Karpas-422 (cell line): ENCODE results near the gene PRAC2. TPM values are rescaled to one million over a fixed set of nuclear protein-coding genes. Genes with fewer than 3 reads are reported as not detected.
A peak's percentile ranks its signal among the peaks of the same experiment; 100 is the strongest.

Source experiments
- DNase-seq: peaks from one replicate; pipeline ENCODE4 v3.0.0-alpha.2; 2015
- H2AFZ ChIP-seq: fragments of 200-600 bp; sonication (generic); 2 replicates; pipeline ENCODE4 v1.6.1; 2014; ENCODE audit warnings: antibody characterized with exemption, low read length, mixed read lengths
- H3K27ac ChIP-seq: fragments of 200-600 bp; sonication (generic); 2 replicates; pipeline ENCODE4 v1.5.1; 2014; ENCODE audit warnings: mild to moderate bottlenecking, low read length, moderate library complexity
- H3K27me3 ChIP-seq: fragments of 200-600 bp; sonication (generic); 2 replicates; pipeline ENCODE4 v1.6.1; 2014; ENCODE audit warnings: low read length, mixed read lengths
- H3K36me3 ChIP-seq: fragments of 200-600 bp; sonication (generic); 2 replicates; pipeline ENCODE4 v1.6.1; 2014; ENCODE audit warnings: low read length, mixed read lengths; ENCODE audit not compliant: insufficient read depth
- H3K4me1 ChIP-seq: fragments of 200-600 bp; sonication (generic); 2 replicates; pipeline ENCODE4 v1.6.1; 2014; ENCODE audit warnings: mild to moderate bottlenecking, low read length, mixed read lengths
- H3K4me2 ChIP-seq: fragments of 200-600 bp; sonication (generic); 2 replicates; pipeline ENCODE4 v1.6.1; 2014; ENCODE audit warnings: low read length, low read depth, mild to moderate bottlenecking; ENCODE audit not compliant: poor library complexity, severe bottlenecking
- H3K4me3 ChIP-seq: fragments of 200-600 bp; sonication (generic); 2 replicates; pipeline ENCODE4 v1.5.1; 2014; ENCODE audit warnings: mild to moderate bottlenecking, antibody characterized with exemption, low read length, mixed read lengths
- H3K79me2 ChIP-seq: fragments of 200-600 bp; sonication (generic); 2 replicates; pipeline ENCODE4 v1.6.1; 2014; ENCODE audit warnings: mild to moderate bottlenecking, low read length, mixed read lengths
- H3K9ac ChIP-seq: fragments of 200-600 bp; sonication (generic); 2 replicates; pipeline ENCODE4 v1.6.0; 2014; ENCODE audit warnings: low read length
- H3K9me2 ChIP-seq: fragments of 200-600 bp; sonication (generic), shearing (Covaris generic); replicated peaks from 2 replicates; pipeline ENCODE4 v1.6.0; 2014; ENCODE audit warnings: mild to moderate bottlenecking, low read length, moderate library complexity; ENCODE audit not compliant: insufficient read depth
- H3K9me3 ChIP-seq: fragments of 300-700, 200-600 bp; sonication (generic); 2 replicates; pipeline ENCODE4 v1.6.1; 2014; ENCODE audit warnings: low read length, mixed read lengths
- H4K20me1 ChIP-seq: fragments of 200-600 bp; sonication (generic); 2 replicates; pipeline ENCODE4 v1.6.1; 2014; ENCODE audit warnings: mild to moderate bottlenecking, antibody characterized with exemption, low read length, low read depth; ENCODE audit not compliant: insufficient read depth
- total RNA-seq: library from RNA; depleted of rRNA; stranded (reverse); fragments of >200 nt; shearing (Covaris generic); gene quantifications from 2 replicates; pipeline ENCODE4 v1.2.3, GENCODE V29; 2014; ENCODE audit warnings: low replicate concordance

The PRAC2 gene
- total RNA-seq, 1 experiment from 2014 or later, result not detected

- H3K4me3 ChIP-seq, result no peak overlapping the region
- no peak overlapping the region for H3K9ac ChIP-seq
- DNase-seq, result no peak
- no peak overlapping the region for H3K27ac ChIP-seq
- H3K4me2 ChIP-seq, result no peak overlapping the region
- no peaks in the 10 kb centered on the region for H4K20me1 ChIP-seq
- H3K4me1 ChIP-seq, result peaks cover 3% of the 10 kb centered on the region; the same call in 1 of the 2 replicates
- no peaks in the 10 kb centered on the region for H3K9me3 ChIP-seq
- H2AFZ ChIP-seq, result no peak overlapping the region
- no peaks in the 10 kb centered on the region for H3K36me3 ChIP-seq
- no peaks in the 10 kb centered on the region for H3K27me3 ChIP-seq
- no peaks in the 10 kb centered on the region for H3K79me2 ChIP-seq
- no peaks in the 10 kb centered on the region for H3K9me2 ChIP-seq
Measured at GRCh38 chr17:48718761-48719641, 4.0 kb upstream of the PRAC2 start.

GRCh38 chr17:48719642-48720265 lies 3.2 kb upstream of the PRAC2 start:
- no peak overlapping the region for H2AFZ ChIP-seq
- H3K27ac ChIP-seq, result no peak overlapping the region
- no peaks in the 10 kb centered on the region for H3K9me3 ChIP-seq
- H4K20me1 ChIP-seq, result no peaks in the 10 kb centered on the region
- H3K79me2 ChIP-seq, result no peaks in the 10 kb centered on the region
- no peaks in the 10 kb centered on the region for H3K36me3 ChIP-seq
- H3K27me3 ChIP-seq, result no peaks in the 10 kb centered on the region
- peaks cover 3% of the 10 kb centered on the region; the same call in 1 of the 2 replicates for H3K4me1 ChIP-seq
- H3K4me3 ChIP-seq, result no peak overlapping the region
- no peak overlapping the region for H3K9ac ChIP-seq
- DNase-seq, result no peak
- no peak overlapping the region for H3K4me2 ChIP-seq
- H3K9me2 ChIP-seq, result no peaks in the 10 kb centered on the region

DNA sequence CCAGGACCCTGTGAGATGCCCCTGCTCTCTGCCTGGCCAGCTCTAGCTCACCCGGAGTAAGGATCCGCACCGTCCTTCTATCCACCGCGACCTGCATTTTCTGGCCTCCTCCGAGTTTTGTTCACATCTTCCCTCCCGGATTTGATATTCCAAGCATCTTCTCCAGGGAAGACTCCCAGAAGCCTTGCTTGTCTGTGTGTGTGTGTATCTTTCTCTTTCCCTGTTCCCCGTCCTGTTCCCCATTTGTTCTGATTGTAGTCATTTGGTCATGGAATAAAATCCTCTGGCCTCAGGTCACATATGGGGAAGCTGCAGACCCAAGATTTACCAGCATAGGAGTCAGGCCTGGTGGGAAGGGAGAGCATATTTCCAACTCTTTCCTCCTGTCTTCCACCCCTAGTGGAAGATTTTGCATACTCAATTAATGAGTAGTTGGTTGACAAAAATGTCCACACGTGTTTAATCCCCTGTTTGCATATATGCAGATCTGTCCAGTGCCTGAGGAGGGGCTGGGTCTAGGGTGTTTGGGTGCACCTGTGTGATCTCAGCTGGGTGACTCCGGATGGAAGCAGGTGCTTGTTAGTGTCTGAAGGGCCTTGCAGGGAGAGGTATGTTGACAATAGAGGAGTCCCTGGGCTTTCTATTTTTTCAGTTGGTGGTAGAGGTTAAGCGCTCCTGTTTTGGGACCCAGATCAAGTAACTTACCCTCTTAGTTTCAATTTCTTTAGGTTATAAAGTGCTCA lies 2.5 kb upstream of the PRAC2 start:
- no peaks in the 10 kb centered on the region for H3K9me3 ChIP-seq
- no peak overlapping the region for H2AFZ ChIP-seq
- H3K4me2 ChIP-seq, result no peak overlapping the region
- H3K9me2 ChIP-seq, result no peaks in the 10 kb centered on the region
- H3K4me1 ChIP-seq, result peaks cover 3% of the 10 kb centered on the region; the same call in 1 of the 2 replicates
- H4K20me1 ChIP-seq, result no peaks in the 10 kb centered on the region
- no peaks in the 10 kb centered on the region for H3K36me3 ChIP-seq
- no peak overlapping the region for H3K4me3 ChIP-seq
- no peak for DNase-seq
- H3K79me2 ChIP-seq, result no peaks in the 10 kb centered on the region
- no peak overlapping the region for H3K9ac ChIP-seq
- no peaks in the 10 kb centered on the region for H3K27me3 ChIP-seq
- H3K27ac ChIP-seq, result no peak overlapping the region

DNA sequence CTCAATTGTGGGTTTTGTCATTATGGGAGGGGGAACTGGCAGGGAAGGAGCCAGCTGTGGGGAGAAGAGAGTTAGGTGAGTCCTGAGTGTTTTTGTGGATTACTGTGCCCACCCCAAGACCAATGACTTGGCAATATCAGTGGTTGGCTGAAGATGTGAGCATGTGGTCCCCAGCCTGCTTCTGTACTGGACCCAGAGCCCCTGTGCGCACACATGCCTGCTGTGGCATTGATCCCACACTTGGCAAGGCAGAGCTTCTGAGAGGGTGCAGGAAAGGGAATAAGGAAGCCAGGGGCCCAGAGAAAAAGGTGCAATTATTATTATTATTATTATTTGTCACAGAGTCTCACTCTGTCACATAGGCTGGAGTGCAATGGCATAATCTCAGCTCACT lies 2.0 kb upstream of the PRAC2 start:
- Histone ChIP-seq H4K20me1 (no peaks in the 10 kb centered on the region), H3K36me3 (no peaks in the 10 kb centered on the region), H3K4me3 (no peak overlapping the region), H3K4me2 (no peak overlapping the region), H3K9ac (no peak overlapping the region), H3K79me2 (no peaks in the 10 kb centered on the region), H3K27ac (no peak overlapping the region), H2AFZ (no peak overlapping the region), H3K9me3 (no peaks in the 10 kb centered on the region), H3K4me1 (peaks cover 3% of the 10 kb centered on the region; the same call in 1 of the 2 replicates), H3K9me2 (no peaks in the 10 kb centered on the region), H3K27me3 (no peaks in the 10 kb centered on the region)
- no peak for DNase-seq

GRCh38 chr17:48722201-48722907 lies 631 bp upstream of the PRAC2 start, which contains the start of gene PRAC1:
Gene PRAC1 (minus strand): TSS chr17:48722518. CDS start chr17:48722392, 126 bp downstream.
- Histone ChIP-seq H3K4me2 (no peak within 1 kb of the TSS), H3K4me3 (no peak within 1 kb of the TSS), H3K9me3 (no peaks in the 10 kb centered on the region), H3K79me2 (no peaks in the 10 kb centered on the region), H3K27ac (no peak within 1 kb of the TSS), H3K27me3 (no peaks in the 10 kb centered on the region), H3K9me2 (no peaks in the 10 kb centered on the region), H4K20me1 (no peaks in the 10 kb centered on the region), H3K36me3 (no peaks in the 10 kb centered on the region), H2AFZ (no peak within 1 kb of the TSS), H3K9ac (no peak within 1 kb of the TSS), H3K4me1 (peaks cover 3% of the 10 kb centered on the region; the same call in 1 of the 2 replicates)
- no peak for DNase-seq

- H3K4me1 ChIP-seq, result peaks cover 3% of the 10 kb centered on the region; the same call in 1 of the 2 replicates
- no peak for DNase-seq
- no peaks in the 10 kb centered on the region for H3K9me3 ChIP-seq
Measured at GRCh38 chr17:48723423-48724250, 652 bp downstream of the PRAC2 start.

DNA sequence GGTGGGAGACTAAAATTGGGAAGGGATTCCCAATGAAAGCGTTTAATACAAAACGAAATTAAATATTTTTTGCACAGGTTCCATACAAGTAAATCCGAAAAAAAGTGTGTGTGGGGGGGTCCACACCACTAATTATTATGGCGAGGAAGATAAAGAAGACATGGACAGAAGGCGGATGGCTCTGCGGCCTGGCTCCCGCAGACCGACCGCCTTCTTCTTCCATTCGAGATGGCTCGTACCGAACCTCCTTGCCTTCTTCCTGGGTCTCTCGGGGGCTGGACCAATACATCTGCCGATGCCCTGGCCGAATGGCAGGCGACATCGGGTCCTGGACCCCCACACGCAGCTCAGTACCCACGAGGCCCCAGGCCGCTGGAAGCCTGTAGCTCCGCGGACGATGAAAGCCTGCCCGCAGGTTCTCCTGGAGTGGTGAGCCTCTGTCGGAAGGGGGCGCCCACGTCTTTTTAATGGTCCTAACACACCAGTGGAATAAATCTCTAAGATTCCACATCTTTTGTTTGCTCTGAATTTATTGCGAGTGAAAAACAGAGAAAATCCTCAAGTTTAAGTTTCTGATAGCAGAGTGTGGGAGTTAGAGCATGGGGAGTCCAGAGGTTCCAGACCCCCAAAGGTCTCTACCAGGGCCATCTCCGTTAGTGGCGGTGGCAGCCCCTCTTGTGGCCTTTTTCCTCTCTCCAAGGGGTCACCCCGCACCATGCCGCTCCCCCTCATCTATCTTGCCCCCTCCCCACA lies 1.4 kb downstream of the PRAC2 start:
- Histone ChIP-seq H3K27me3 (no peaks in the 10 kb centered on the region), H2AFZ (no peak overlapping the region), H3K4me1 (peaks cover 3% of the 10 kb centered on the region; the same call in 1 of the 2 replicates), H3K36me3 (no peaks in the 10 kb centered on the region), H3K9me2 (no peaks in the 10 kb centered on the region), H3K4me3 (no peak overlapping the region), H3K9ac (no peak overlapping the region), H3K9me3 (no peaks in the 10 kb centered on the region), H4K20me1 (no peaks in the 10 kb centered on the region), H3K4me2 (no peak overlapping the region), H3K27ac (no peak overlapping the region), H3K79me2 (no peaks in the 10 kb centered on the region)
- peak; percentile 82 for DNase-seq

More at GRCh38 chr17:48723423-48724250, 652 bp downstream of the PRAC2 start:
- H4K20me1 ChIP-seq, result no peaks in the 10 kb centered on the region
- no peak overlapping the region for H3K27ac ChIP-seq
- no peaks in the 10 kb centered on the region for H3K27me3 ChIP-seq
- H3K79me2 ChIP-seq, result no peaks in the 10 kb centered on the region
- no peak overlapping the region for H3K4me3 ChIP-seq
- no peak overlapping the region for H3K4me2 ChIP-seq
- H3K36me3 ChIP-seq, result no peaks in the 10 kb centered on the region
- H3K9ac ChIP-seq, result no peak overlapping the region
- H3K9me2 ChIP-seq, result no peaks in the 10 kb centered on the region
- H2AFZ ChIP-seq, result no peak overlapping the region
